T47D (cell line): ENCODE measurements around the gene MORC2.

Experiments used
- DNase-seq, 2 experiments: peaks; one replicate each; pipeline versions ENCODE4 v3.0.0 to v3.0.0-alpha.2; 2011 to 2012; ENCODE audit warnings: low read depth in 1 of 2, low spot score in 1 of 2
- JUND ChIP-seq: IDR thresholded peaks from 2 replicates; pipeline ENCODE4 v1.6.1; 2012; ENCODE audit warnings: low read depth
- in situ Hi-C: cut with HindIII; loops from 2 replicates; pipeline ENCODE4 v1.10.0; 2016; ENCODE audit warnings: low sequenced_read_pairs, low pct_unique_long_range_greater_than_20kb

Gene MORC2

GRCh38 chr22:30968015-30968923 is at the start of gene MORC2:
MORC2 (minus strand) TSS chr22:30968774; CDS start chr22:30967889, 885 bp downstream.
- peak; percentile 33 to 75 for DNase-seq
- no peak for TF ChIP-seq JUND
- in situ Hi-C loops: no loop called here

- no peak for TF ChIP-seq JUND
- in situ Hi-C loops: no loop called here
- DNase-seq: no peak
Measured at GRCh38 chr22:31005535-31005934, 37.0 kb upstream of the MORC2 start.

- in situ Hi-C loops: no loop called here
- no peak for TF ChIP-seq JUND
- no peak for DNase-seq
Measured at GRCh38 chr22:31001124-31001770, 32.7 kb upstream of the MORC2 start.

GRCh38 chr22:30998329-30998728 is 29.8 kb upstream of the MORC2 start:
- DNase-seq: no peak
- TF ChIP-seq JUND: no peak
- in situ Hi-C loops: no loop called here

- no peak for TF ChIP-seq JUND
- DNase-seq: no peak
- in situ Hi-C loops: no loop called here
Measured at GRCh38 chr22:30996462-30996861, 27.9 kb upstream of the MORC2 start.

- no peak for DNase-seq
- TF ChIP-seq JUND: no peak
- in situ Hi-C loops: no loop called here
Measured at GRCh38 chr22:30994960-30995359, 26.4 kb upstream of the MORC2 start.

- no peak for TF ChIP-seq JUND
- no peak for DNase-seq
- in situ Hi-C loops: no loop called here
Measured at GRCh38 chr22:30992565-30992964, 24.0 kb upstream of the MORC2 start.

- in situ Hi-C loops: no loop called here
- DNase-seq: no peak
- TF ChIP-seq JUND: no peak
Measured at GRCh38 chr22:30990690-30991089, 22.1 kb upstream of the MORC2 start.

- TF ChIP-seq JUND: no peak
- in situ Hi-C loops: no loop called here
- DNase-seq: no peak
Measured at GRCh38 chr22:30989474-30989873, 20.9 kb upstream of the MORC2 start.

- no peak for TF ChIP-seq JUND
- in situ Hi-C loops: no loop called here
Measured at GRCh38 chr22:30985561-30986208, 17.1 kb upstream of the MORC2 start.

GRCh38 chr22:30984317-30984716 is 15.7 kb upstream of the MORC2 start:
- in situ Hi-C loops: no loop called here
- DNase-seq: no peak
- no peak for TF ChIP-seq JUND

More at GRCh38 chr22:30985561-30986208, 17.1 kb upstream of the MORC2 start:
- no peak for DNase-seq

GRCh38 chr22:30982512-30982911 is 13.9 kb upstream of the MORC2 start:
- TF ChIP-seq JUND: no peak
- no peak for DNase-seq
- in situ Hi-C loops: no loop called here

GRCh38 chr22:30979932-30980331 is 11.4 kb upstream of the MORC2 start:
- in situ Hi-C loops: no loop called here
- DNase-seq: no peak
- no peak for TF ChIP-seq JUND
